ENCODE data around the gene GNAL.

The GNAL gene

DNA sequence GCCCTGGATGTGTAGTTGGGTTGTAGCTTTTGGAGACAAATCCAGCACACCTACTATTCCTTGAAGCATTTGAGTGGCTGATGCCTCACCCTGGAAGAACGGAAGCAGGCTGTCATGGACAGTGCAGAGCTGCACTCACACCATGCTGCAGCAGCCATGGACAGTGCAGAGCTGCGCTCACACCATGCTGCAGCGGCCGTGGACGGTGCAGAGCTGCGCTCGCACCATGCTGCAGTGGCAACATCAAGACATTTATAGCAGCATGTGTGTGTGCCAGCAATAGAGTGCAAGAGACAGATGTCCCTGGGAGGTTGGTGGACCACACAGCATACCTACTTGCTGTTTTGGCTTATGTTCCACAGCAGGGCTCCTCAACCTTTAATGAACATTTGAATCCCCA lies 30.6 kb downstream of the GNAL start:
- DNase-seq (ENCODE audit: low read depth in 2 of 2, low spot score in 1 of 2) = no peak

GRCh38 chr18:11721720-11722119 lies 32.7 kb downstream of the GNAL start:
- DNase-seq (ENCODE audit: low read depth in 2 of 2, low spot score in 1 of 2) = no peak

- DNase-seq (ENCODE audit: low read depth in 2 of 2, low spot score in 1 of 2) = no peak
Observed at GRCh38 chr18:11724781-11725180, 35.7 kb downstream of the GNAL start.

DNA sequence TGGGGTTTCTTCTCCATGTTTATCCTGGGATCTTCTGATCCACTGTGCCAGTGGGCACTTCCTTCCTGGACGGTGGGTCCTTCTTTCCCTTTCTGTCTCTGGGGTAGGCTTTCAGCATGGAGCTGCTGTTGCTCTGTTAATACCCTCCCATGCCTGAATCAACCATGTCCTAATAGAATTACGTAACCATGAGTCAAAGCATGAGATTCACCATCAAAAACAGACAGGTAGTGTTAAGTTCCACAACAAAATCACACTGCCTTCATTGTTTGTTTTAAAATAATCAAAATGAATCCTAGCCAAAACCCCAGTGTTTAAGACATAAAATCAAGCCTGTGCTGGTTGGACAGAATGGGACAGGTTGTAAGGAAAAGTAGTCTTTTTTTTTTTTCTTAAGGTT lies 37.5 kb downstream of the GNAL start:
- no peak for DNase-seq (ENCODE audit: low read depth in 2 of 2, low spot score in 1 of 2)

GRCh38 chr18:11728249-11728648 lies 39.2 kb downstream of the GNAL start:
- DNase-seq (ENCODE audit: low read depth in 2 of 2, low spot score in 1 of 2) = no peak

- no peak for DNase-seq (ENCODE audit: low read depth in 2 of 2, low spot score in 1 of 2)
Observed at GRCh38 chr18:11729556-11729955, 40.5 kb downstream of the GNAL start.

- DNase-seq (ENCODE audit: low read depth in 2 of 2, low spot score in 1 of 2) = peak; percentile 20 to 32
Observed at GRCh38 chr18:11733031-11733430, 44.0 kb downstream of the GNAL start.

DNA sequence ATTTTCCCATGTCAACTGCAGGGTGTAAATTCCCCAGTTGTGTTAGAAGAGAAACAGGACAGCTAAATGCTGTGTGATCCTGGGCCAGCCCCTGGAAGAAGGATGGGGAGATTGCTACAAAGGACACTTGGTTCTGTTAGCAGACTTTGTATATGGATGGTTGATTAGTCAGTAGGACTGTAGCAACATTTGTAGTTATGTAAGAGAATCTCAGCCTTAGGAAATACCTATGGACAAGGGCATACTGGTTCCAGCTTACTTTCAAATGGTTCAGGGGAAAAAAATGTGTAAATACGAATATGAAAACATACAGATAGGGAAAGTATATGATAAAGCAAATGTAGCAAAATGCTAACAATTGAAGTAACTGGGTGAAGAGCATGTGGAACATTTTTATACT lies 47.6 kb downstream of the GNAL start:
- DNase-seq (ENCODE audit: low read depth in 2 of 2, low spot score in 1 of 2) = no peak

DNA sequence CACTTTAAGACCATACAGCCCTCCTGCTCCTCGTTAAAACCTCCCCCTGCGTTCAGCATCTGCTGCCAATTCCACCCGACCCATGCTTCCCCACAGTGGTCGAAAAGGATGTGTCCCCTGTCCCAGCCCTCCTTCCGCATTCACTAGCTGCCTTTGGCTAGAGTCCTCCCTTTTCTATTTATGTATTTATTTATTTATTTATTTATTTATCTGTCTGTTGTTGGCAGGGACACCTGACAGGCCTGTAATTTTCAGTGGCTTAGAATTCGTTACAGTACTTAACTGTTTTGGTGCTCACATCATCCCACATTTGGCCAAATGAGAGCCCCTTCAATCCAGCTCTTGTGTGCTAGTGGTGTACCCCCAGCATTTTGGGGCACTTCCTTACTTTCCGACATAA lies 50.8 kb downstream of the GNAL start:
- DNase-seq (ENCODE audit: low read depth in 2 of 2, low spot score in 1 of 2) = no peak

- no peak for DNase-seq (ENCODE audit: low read depth in 2 of 2, low spot score in 1 of 2)
Observed at GRCh38 chr18:11740461-11740860, 51.4 kb downstream of the GNAL start.

- no peak for DNase-seq (ENCODE audit: low read depth in 2 of 2, low spot score in 1 of 2)
Observed at GRCh38 chr18:11741505-11742145, 52.6 kb downstream of the GNAL start.

DNA sequence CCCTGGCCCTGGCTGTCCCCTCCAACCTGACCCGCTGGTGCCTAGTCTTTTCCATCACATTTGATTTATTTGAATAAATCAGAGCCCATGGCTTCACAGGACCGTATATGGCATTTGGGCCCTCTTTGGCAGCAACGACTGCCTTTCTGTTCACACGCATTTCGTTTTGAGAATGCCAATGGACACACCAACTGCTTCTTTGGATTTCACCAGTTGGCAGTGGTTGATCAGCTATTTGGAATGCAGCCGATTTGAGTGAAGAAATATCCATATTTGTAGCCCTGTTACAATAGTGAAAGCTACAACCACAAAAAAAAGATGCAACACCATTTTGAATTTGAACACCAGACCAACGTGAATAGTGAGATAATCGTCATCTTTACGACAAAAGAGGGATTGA lies 56.5 kb downstream of the GNAL start:
- DNase-seq (ENCODE audit: low read depth in 2 of 2, low spot score in 1 of 2) = no peak

- no peak for DNase-seq (ENCODE audit: low read depth in 2 of 2, low spot score in 1 of 2)
Observed at GRCh38 chr18:11747286-11747685, 58.2 kb downstream of the GNAL start.

DNA sequence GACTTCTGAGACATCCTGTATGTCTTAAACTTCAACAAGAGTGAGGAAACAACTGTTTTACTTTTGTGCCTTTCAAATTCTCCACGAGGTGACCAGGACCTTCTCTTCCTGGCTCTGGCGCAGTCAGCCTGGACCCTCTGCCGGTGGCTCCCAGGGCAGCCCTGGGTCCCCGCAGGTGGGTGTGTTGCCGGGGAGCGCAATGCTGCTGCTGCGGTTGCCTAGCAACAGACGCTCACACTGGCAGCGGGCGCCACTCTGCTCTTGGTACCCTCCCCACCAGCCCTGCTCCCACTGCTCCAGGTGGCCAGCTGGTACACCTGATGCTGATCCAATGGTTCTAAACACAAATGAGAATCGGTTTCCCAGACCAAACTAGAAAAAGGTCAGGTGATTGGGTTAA lies 58.7 kb downstream of the GNAL start:
- DNase-seq (ENCODE audit: low read depth in 2 of 2, low spot score in 1 of 2) = no peak

- DNase-seq (ENCODE audit: low read depth in 2 of 2, low spot score in 1 of 2) = no peak
Observed at GRCh38 chr18:11749305-11749704, 60.2 kb downstream of the GNAL start.

DNA sequence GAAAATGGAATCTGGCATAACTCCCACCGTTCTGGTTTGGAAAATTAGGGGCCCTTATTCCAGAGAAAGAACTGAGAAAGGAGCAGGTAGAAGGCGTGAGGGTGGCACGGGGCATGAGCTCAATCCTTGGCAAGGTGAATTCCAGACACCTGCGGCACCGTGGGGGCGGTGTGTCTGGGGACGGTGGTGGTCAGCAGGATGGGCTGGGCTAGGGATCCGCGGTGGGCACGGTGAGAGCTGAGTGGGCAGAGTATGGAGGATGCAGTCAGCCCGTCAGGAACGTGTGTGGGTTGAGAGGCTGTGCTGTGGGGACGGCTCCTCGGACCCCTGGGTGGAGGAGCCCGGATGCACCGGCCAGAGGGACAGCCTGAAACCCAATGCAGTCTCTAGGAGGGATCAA lies 61.1 kb downstream of the GNAL start:
- no peak for DNase-seq (ENCODE audit: low read depth in 2 of 2, low spot score in 1 of 2)

- DNase-seq (ENCODE audit: low read depth in 2 of 2, low spot score in 1 of 2) = no peak
Observed at GRCh38 chr18:11750581-11751310, 61.7 kb downstream of the GNAL start.

DNA sequence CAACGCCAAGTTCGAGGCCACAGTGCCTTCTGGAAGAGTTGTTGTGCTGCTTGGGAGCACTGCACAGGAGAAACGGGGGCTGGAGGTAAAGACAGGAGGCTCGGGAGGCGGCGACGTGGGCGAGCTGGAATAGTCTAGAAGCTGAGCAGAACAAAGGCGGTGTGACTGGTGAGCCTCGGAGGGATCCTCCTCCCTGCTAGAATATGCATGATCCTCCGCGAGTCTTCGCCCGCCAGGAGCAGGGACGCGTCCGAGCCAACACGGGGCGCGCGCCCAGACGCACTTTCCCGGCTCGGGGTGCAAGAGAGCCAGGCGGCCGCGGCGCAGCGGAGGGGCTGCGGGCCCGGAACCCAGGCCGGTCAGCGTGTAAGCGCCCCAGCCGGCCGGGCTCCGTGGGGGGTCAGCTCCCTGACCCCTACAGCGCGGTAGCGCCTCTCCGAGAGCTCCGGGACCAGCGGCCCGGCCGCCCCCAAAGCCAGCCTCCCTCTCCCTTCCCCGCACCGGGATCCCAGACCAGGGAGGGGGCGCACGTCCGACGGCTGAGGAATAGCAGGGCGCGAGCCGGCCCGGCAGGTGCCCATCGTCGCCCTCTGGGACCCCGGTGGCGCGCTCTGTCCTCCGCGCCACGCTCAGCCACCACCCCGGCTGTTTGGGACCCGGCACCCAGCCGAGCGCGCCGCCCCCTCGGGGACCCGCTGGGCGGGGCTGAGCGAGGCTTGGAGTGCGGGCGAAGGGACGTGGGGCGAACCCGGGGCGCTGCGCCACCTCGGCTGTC lies 62.5 kb downstream of the GNAL start:
- DNase-seq (ENCODE audit: low read depth in 2 of 2, low spot score in 1 of 2) = no peak

DNA sequence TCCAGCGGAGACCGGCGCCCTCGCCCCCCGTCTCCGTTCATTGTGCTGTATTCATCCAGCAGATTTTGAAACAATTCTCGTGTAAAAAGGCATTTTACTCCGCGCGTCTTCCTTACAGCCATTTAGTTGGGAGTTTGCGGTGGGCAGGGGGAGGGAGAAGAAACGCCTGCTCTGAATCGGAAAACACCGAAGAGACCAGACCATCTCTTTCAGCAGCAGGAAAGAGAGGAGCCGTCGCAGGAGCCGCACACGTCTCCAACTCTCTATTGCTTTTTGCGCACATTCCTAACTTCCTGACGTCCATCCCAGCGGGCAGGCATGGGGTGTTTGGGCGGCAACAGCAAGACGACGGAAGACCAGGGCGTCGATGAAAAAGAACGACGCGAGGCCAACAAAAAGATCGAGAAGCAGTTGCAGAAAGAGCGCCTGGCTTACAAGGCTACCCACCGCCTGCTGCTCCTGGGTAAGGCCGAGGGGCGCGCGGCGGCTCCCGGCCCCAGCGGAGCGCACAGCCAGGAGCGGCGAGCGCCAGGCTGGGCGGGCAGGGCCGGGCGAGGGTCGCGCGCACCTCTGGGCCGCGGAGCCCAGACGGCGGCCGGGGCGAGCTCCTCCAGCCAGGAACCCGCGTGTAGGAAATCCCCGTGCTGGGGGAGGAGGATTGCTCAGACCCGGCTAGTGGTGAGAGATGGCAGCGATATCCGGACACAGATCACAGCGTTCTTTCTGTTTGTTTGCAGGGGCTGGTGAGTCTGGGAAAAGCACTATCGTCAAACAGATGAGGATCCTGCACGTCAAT lies 63.2 kb downstream of the GNAL start:
- DNase-seq (ENCODE audit: low read depth in 2 of 2, low spot score in 1 of 2) = no peak

DNA sequence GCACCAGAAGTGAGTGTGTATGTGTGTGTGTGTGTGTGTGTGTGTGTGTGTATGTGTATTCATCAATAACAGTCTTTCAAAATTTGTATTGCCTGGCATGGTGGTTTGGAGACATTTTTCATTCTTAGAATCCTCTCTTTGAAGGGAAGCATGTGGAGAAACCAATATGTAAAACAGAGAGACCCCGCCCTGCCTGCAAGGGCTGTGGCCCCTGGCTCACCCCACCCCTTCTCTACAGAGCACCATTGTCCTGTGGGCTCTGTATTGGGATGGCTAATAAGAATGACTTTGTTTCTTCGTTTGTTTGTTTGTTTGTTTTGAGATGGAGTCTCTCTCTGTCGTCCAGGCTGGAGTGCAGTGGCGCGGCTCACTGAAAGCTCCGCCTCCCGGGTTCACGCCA lies 65.9 kb downstream of the GNAL start:
- DNase-seq (ENCODE audit: low read depth in 2 of 2, low spot score in 1 of 2) = no peak

- no peak for DNase-seq (ENCODE audit: low read depth in 2 of 2, low spot score in 1 of 2)
Observed at GRCh38 chr18:11757084-11757590, 68.1 kb downstream of the GNAL start.

All from stimulated activated CD8-positive, alpha-beta memory T cell treated with anti-CD3 and anti-CD28 coated beads, Interleukin-4, amount 100 ng/mL, for 4 hours (primary cell).